Measurements from ENCODE around the gene PPIA. TPM values are rescaled to one million over a fixed set of nuclear protein-coding genes. Genes with fewer than 3 reads are reported as not detected.

PPIA gene
- total RNA-seq, 3 donors from 2014 or later, result 1,127 to 1,313 (median 1,259) TPM

DNA sequence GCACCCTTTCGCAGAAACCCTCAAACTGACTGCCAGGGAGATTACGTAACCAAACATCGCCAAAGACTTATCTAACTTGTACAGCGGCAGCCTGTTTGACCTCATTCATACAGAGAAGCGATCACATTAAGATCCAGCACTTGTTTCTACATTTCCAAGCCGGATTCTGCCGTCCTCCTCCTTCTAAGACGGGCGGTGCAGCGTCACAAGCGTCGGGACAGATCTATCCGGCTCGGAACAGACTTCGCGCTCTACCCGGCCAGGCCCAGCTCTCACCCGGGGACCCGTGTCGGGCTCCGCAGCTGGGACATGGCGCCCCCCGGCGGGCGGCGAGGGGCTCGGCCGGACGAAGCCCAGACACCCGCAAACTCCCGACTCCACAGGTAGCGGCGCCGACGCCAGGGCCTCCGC lies 51.0 kb downstream of the PPIA start:
- H3K9me3 ChIP-seq, result no peaks in the 10 kb centered on the region
- H3K27me3 ChIP-seq, result no peaks in the 10 kb centered on the region
- H3K27ac ChIP-seq, result peak overlapping the region; percentile 90 to 99
- intact Hi-C loops (cut with DNase I; ENCODE audit: low total_unique reads), result no loop called here
- no peaks in the 10 kb centered on the region for H3K36me3 ChIP-seq
- DNase-seq (ENCODE audit: low spot score in 2 of 2), result peak; percentile 85 to 88
- peak overlapping the region; percentile 51 to 93 (median 68) for H3K4me3 ChIP-seq
- TF ChIP-seq POLR2AphosphoS5 (IDR thresholded peaks at IDR 0.05) (no peak), POLR2A (IDR thresholded peaks at IDR 0.05) (no peak)
- TF ChIP-seq, protein P1, sequence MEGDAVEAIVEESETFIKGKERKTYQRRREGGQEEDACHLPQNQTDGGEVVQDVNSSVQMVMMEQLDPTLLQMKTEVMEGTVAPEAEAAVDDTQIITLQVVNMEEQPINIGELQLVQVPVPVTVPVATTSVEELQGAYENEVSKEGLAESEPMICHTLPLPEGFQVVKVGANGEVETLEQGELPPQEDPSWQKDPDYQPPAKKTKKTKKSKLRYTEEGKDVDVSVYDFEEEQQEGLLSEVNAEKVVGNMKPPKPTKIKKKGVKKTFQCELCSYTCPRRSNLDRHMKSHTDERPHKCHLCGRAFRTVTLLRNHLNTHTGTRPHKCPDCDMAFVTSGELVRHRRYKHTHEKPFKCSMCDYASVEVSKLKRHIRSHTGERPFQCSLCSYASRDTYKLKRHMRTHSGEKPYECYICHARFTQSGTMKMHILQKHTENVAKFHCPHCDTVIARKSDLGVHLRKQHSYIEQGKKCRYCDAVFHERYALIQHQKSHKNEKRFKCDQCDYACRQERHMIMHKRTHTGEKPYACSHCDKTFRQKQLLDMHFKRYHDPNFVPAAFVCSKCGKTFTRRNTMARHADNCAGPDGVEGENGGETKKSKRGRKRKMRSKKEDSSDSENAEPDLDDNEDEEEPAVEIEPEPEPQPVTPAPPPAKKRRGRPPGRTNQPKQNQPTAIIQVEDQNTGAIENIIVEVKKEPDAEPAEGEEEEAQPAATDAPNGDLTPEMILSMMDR (IDR thresholded peaks at IDR 0.05), result peak; percentile 56 to 96 (median 72)
- H3K4me1 ChIP-seq, result peaks cover 3 to 4% of the 10 kb centered on the region in 2 donors

DNA sequence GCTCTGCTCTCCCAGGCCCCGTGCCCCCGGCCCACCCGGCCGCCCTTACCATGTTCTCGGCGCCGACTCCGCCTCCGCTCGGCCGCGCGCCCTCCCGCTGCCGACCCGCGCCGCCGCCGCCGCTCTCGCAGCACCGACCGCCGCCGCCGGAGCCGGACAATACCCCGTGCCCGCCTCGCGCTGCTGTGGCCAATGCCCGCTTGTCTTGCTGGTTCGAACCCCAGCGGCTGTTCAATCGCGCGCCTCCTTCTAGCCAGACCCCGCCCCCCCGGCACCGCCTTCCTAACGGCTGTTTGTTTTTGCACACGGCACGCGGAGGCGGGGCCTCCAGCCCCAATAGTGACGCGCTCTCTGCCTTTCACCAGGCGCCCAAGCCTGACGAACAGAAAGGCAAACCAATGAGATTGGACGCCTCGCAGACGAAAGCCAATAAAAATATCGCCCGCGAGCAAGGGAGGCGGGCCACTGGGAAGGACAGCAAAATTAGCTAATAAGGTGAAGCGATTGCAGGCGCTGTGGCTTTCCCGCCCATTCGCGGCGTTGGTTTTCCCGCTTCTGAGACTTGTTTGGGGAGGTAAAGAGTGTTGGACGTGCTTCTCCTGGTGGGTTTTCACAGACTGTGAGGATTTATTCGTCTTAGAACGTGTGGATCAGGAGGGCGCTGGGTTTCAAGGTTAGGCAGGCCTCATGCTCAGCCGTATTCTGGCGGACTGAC lies 51.6 kb downstream of the PPIA start, which contains the start of gene H2AZ2:
Gene H2AZ2 (minus strand): TSS at position 168 of the 715 bp plus-strand sequence. CDS start 116 bp downstream, at position 52.
- H3K36me3 ChIP-seq, result no peaks in the 10 kb centered on the region
- H3K27ac ChIP-seq, result peak within 1 kb of the TSS; percentile 90 to 99
- peak within 1 kb of the TSS; percentile 51 to 93 (median 68) for H3K4me3 ChIP-seq
- intact Hi-C loops (cut with DNase I; ENCODE audit: low total_unique reads), result no loop called here
- DNase-seq (ENCODE audit: low spot score in 2 of 2), result peak; percentile 100
- no peaks in the 10 kb centered on the region for H3K9me3 ChIP-seq
- TF ChIP-seq, protein P1 (IDR thresholded peaks at IDR 0.05), result peak in 1 of 3 donors; percentile 25
- TF ChIP-seq POLR2AphosphoS5 (IDR thresholded peaks at IDR 0.05), result peak; percentile 62 to 85 (median 76)
- TF ChIP-seq POLR2A (IDR thresholded peaks at IDR 0.05), result peak; percentile 17
- H3K4me1 ChIP-seq, result peaks cover 3 to 4% of the 10 kb centered on the region in 2 donors
- no peaks in the 10 kb centered on the region for H3K27me3 ChIP-seq

DNA sequence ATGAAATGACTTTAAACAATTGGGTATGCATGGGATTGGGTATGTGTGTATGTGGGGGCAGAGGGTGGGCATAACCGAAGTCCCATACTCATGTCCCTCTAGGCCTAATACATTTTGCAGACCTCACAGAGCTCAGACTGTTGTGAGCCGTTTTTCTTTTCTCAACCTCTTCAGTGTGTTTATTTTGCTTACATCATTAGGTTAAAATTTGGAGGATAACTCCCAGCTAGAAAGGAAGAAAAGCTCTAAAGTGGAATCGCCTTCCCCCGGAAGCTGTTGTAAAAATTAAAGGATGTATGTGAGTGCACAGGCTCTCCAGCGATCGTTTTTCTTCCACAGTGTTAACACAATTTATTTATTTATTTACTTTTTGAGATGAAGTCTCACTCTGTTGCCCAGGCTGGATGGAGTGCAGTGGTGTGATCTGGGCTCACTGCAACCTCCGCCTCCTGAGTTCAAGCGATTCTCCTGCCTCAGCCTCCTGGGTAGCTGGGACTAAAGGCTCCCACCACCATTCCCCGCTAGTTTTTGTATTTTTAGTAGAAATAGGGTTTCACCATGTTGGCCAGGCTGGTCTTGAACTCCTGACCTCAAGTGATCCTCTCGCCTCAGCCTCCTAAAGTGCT lies 52.9 kb downstream of the PPIA start:
- H3K4me1 ChIP-seq, result peaks cover 3 to 4% of the 10 kb centered on the region in 2 donors
- H3K27ac ChIP-seq, result no peak overlapping the region
- no peaks in the 10 kb centered on the region for H3K36me3 ChIP-seq
- intact Hi-C loops (cut with DNase I; ENCODE audit: low total_unique reads), result no loop called here
- H3K9me3 ChIP-seq, result no peaks in the 10 kb centered on the region
- H3K27me3 ChIP-seq, result no peaks in the 10 kb centered on the region
- peak overlapping the region in 2 of 3 donors; percentile 68 to 93 for H3K4me3 ChIP-seq
- no peak for DNase-seq (ENCODE audit: low spot score in 2 of 2)
- TF ChIP-seq, protein P1 (IDR thresholded peaks at IDR 0.05), result no peak
- no peak for TF ChIP-seq POLR2AphosphoS5 (IDR thresholded peaks at IDR 0.05)
- no peak for TF ChIP-seq POLR2A (IDR thresholded peaks at IDR 0.05)

DNA sequence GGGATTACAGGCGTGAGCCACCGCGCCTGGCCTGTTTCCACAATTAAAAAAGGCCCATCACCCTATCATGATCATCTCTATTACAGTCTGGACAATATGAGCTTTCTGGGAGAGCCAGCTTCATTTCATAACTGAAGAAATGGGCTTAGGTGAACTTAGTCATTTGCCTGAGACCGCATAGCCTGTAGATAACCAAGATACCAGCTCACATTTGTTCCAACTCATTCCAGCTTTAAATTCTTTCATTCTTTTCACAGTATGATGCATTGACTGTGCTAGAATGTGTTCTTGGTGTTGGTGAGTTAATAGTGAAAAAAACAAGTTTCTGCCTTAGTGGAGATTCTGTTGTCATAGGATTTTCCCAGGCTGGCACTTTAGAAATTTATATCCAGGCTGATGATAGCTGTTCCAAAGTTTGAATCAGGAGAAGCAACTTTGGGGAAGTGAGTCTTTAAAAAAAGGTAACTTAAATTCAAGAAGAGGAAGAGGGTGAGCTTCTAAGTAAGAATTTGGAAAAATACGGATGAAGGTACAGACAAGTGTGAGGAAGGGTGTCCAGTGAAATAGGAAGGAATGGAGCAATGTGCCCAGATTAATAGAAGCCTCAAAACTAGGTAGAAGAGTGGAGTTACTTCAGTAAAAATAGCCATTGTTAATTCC lies 53.5 kb downstream of the PPIA start:
- peaks cover 3 to 4% of the 10 kb centered on the region in 2 donors for H3K4me1 ChIP-seq
- TF ChIP-seq POLR2A (IDR thresholded peaks at IDR 0.05) (no peak), POLR2AphosphoS5 (IDR thresholded peaks at IDR 0.05) (no peak)
- TF ChIP-seq, protein P1 (IDR thresholded peaks at IDR 0.05), result no peak
- H3K4me3 ChIP-seq, result no peak overlapping the region
- intact Hi-C loops (cut with DNase I; ENCODE audit: low total_unique reads), result no loop called here
- no peak overlapping the region for H3K27ac ChIP-seq
- no peaks in the 10 kb centered on the region for H3K9me3 ChIP-seq
- no peaks in the 10 kb centered on the region for H3K27me3 ChIP-seq
- no peaks in the 10 kb centered on the region for H3K36me3 ChIP-seq
- DNase-seq (ENCODE audit: low spot score in 2 of 2), result no peak

Measured in breast epithelium (tissue), 4 donors.